ENCODE data around the gene COA3. TPM values are rescaled to one million over a fixed set of nuclear protein-coding genes. Genes with fewer than 3 reads are reported as not detected.
A peak's percentile ranks its signal among the peaks of the same experiment; 100 is the strongest.

The COA3 gene
- total RNA-seq, 1 donor from 2014 or later: 39.5 TPM

DNA sequence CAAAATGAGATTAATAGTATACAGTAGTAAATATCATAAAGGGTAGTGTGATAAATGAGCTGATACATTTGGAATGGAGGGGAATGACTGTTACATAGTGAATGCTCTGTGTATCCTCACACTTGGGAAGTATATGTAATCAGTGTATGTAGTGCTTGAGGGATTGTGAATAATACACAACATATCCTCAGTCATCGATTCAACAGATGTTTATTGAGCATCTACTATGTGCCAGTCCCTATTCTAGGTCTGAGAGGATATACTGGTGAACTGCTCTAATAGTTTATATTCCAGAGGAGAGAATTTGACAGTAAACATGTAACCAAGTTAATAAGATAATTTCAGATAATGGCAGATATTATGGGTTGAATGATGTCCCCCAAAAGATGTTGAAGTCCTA is 29.0 kb upstream of the COA3 start:
- peaks cover 22% of the 10 kb centered on the region for H3K4me1 Mint-ChIP-seq (ENCODE audit: low read depth)
- H3K4me3 Mint-ChIP-seq (ENCODE audit: unreplicated experiment): no peak overlapping the region
- H3K27me3 Mint-ChIP-seq (ENCODE audit: low read depth): peaks cover 12% of the 10 kb centered on the region
- no peaks in the 10 kb centered on the region for H3K9me3 Mint-ChIP-seq (ENCODE audit: low read depth)
- no peak overlapping the region for H3K27ac Mint-ChIP-seq (ENCODE audit: unreplicated experiment)
- TF ChIP-seq CTCF (IDR thresholded peaks at IDR 0.05): no peak
- DNase-seq (ENCODE audit: low spot score): no peak
- H3K36me3 Mint-ChIP-seq (ENCODE audit: low read depth): no peaks in the 10 kb centered on the region

GRCh38 chr17:42821176-42821575 is 22.7 kb upstream of the COA3 start:
- H3K9me3 Mint-ChIP-seq (ENCODE audit: low read depth): no peaks in the 10 kb centered on the region
- H3K27me3 Mint-ChIP-seq (ENCODE audit: low read depth): no peaks in the 10 kb centered on the region
- H3K4me3 Mint-ChIP-seq (ENCODE audit: unreplicated experiment): no peak overlapping the region
- no peak for TF ChIP-seq CTCF (IDR thresholded peaks at IDR 0.05)
- no peak for DNase-seq (ENCODE audit: low spot score)
- no peak overlapping the region for H3K27ac Mint-ChIP-seq (ENCODE audit: unreplicated experiment)
- H3K4me1 Mint-ChIP-seq (ENCODE audit: low read depth): peaks cover 19% of the 10 kb centered on the region
- peaks cover 24% of the 10 kb centered on the region for H3K36me3 Mint-ChIP-seq (ENCODE audit: low read depth)

DNA sequence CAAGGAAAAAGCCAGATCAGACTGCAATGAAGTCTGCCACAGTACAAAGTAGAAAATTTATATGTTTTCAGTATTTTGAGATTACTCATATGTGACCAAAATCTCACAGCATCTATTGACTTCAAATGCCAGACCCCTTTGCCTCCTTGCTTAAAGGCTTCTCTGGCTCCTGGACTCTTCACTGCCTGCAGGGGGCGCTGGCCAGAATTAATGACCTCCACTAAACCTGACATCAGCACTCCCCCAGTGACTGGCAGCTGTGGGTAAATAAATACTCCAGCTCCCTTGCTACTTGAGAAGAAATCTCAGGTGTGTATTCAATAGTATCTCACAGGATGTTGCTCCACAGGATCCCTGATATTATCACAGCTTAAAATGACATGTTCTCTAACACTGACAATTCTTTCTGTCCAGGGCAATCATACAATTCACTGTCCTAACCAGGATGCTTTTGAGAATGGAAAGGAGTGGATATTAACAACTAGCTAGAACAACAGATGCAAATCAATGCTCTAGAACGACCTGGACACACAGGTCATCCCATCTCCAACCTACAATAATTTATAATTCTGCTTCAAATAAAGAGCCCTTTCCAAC is 21.5 kb upstream of the COA3 start:
- peak; percentile 84 for TF ChIP-seq CTCF (IDR thresholded peaks at IDR 0.05)
- no peak overlapping the region for H3K27ac Mint-ChIP-seq (ENCODE audit: unreplicated experiment)
- H3K4me3 Mint-ChIP-seq (ENCODE audit: unreplicated experiment): no peak overlapping the region
- H3K9me3 Mint-ChIP-seq (ENCODE audit: low read depth): no peaks in the 10 kb centered on the region
- peaks cover 22% of the 10 kb centered on the region for H3K4me1 Mint-ChIP-seq (ENCODE audit: low read depth)
- DNase-seq (ENCODE audit: low spot score): no peak
- peaks cover 30% of the 10 kb centered on the region for H3K36me3 Mint-ChIP-seq (ENCODE audit: low read depth)
- no peaks in the 10 kb centered on the region for H3K27me3 Mint-ChIP-seq (ENCODE audit: low read depth)

DNA sequence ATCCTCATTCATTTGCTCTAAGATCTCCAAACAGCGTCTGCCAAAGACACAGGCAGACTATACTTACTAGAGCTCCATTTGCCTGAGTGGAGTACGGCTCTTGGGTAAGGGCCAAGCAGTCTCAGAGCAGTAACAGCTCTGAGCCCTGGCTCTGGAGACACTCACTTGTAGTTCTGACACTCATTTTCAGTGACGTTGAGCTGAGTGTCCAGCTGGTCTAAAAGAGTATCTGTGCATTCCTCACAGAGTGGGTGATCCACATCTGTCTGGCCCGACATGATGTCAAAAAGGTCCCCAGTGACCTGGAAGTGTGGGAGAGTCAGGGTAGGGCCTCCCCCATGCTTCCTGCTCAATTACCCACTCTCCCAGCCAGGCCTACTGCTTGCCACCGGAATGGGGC is 19.9 kb upstream of the COA3 start:
- Mint-ChIP-seq H3K27me3 (ENCODE audit: low read depth) (no peaks in the 10 kb centered on the region), H3K36me3 (ENCODE audit: low read depth) (peaks cover 39% of the 10 kb centered on the region), H3K4me1 (ENCODE audit: low read depth) (peaks cover 16% of the 10 kb centered on the region), H3K4me3 (ENCODE audit: unreplicated experiment) (no peak overlapping the region), H3K9me3 (ENCODE audit: low read depth) (no peaks in the 10 kb centered on the region), H3K27ac (ENCODE audit: unreplicated experiment) (peak overlapping the region; percentile 22)
- no peak for DNase-seq (ENCODE audit: low spot score)
- no peak for TF ChIP-seq CTCF (IDR thresholded peaks at IDR 0.05)

DNA sequence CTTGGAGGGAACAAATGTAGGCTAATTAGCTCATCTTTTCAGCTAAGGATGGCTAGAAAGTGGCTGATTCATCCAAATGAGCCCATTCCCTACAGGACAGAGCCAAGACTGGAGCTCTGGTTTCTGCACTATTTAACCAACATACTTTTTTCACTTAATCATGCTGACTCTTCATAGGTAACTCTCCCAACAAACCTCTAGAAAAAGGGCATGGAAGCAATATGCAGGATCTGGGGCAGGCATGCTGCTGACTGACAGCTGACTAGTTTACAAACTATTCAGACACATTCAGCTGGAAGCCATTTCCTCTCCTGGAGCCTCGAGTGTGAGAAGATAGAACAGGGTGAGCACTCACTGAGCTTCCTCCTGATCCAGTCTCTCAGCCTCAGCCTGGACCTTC is 19.4 kb upstream of the COA3 start:
- no peak for DNase-seq (ENCODE audit: low spot score)
- Mint-ChIP-seq H3K4me1 (ENCODE audit: low read depth) (peaks cover 13% of the 10 kb centered on the region), H3K36me3 (ENCODE audit: low read depth) (peaks cover 39% of the 10 kb centered on the region)

More for the DNA sequence above, 19.4 kb upstream of the COA3 start:
- H3K27me3 Mint-ChIP-seq (ENCODE audit: low read depth): no peaks in the 10 kb centered on the region
- H3K4me3 Mint-ChIP-seq (ENCODE audit: unreplicated experiment): no peak overlapping the region
- no peak for TF ChIP-seq CTCF (IDR thresholded peaks at IDR 0.05)
- no peaks in the 10 kb centered on the region for H3K9me3 Mint-ChIP-seq (ENCODE audit: low read depth)
- H3K27ac Mint-ChIP-seq (ENCODE audit: unreplicated experiment): peak overlapping the region; percentile 22
